HCT116 (cell line): Measurements from ENCODE around the gene KIAA1614.

Experiments used
- CBX3 ChIP-seq: IDR thresholded peaks from 2 replicates; pipeline ENCODE4 v1.6.1; 2012; ENCODE audit warnings: low read depth
- EGR1 ChIP-seq: IDR thresholded peaks from 2 replicates; pipeline ENCODE4 v1.6.1; 2012; ENCODE audit warnings: low read depth
- EZH2 ChIP-seq: fragments of 200-600 bp; sonication (generic); IDR thresholded peaks from 2 replicates; pipeline ENCODE4 v1.6.1; 2017; ENCODE audit warnings: antibody characterized with exemption, mixed run types
- EZH2phosphoT487 ChIP-seq: fragments of 200-600 bp; IDR thresholded peaks from 2 replicates; pipeline ENCODE4 v1.6.1; 2018; ENCODE audit warnings: antibody characterized with exemption, borderline replicate concordance
- POLR2A ChIP-seq: IDR thresholded peaks from 2 replicates; pipeline ENCODE4 v1.7.0; 2011; ENCODE audit warnings: borderline replicate concordance; ENCODE audit not compliant: insufficient read depth, insufficient read length; ENCODE audit errors: extremely low read depth
- POLR2AphosphoS5 ChIP-seq: IDR thresholded peaks from 2 replicates; pipeline ENCODE4 v1.6.1; 2011; ENCODE audit warnings: mild to moderate bottlenecking, low read depth, low read length, moderate library complexity
- RAD21 ChIP-seq: IDR thresholded peaks from 2 replicates; pipeline ENCODE4 v1.6.1; 2012; ENCODE audit warnings: low read depth, mild to moderate bottlenecking
- TF ChIP-seq, protein P1 (sequence below): IDR thresholded peaks from 2 replicates; pipeline ENCODE4 v1.6.1; 2012
- TF ChIP-seq, protein P2 (sequence below), 3 experiments: fragments of 200-600 bp in 1 of 3; sonication (generic) in 1 of 3; IDR thresholded peaks in 2 of 3; conservative IDR thresholded peaks in 1 of 3; 2 replicates each; pipeline ENCODE4 v1.5.1; 2012 to 2017; ENCODE audit warnings: low read depth in 2 of 3, low read length in 2 of 3, antibody characterized with exemption in 1 of 3, borderline replicate concordance in 1 of 3, control low read depth in 1 of 3, mild to moderate bottlenecking in 1 of 3, mixed read lengths in 1 of 3, mixed run types in 1 of 3, moderate library complexity in 1 of 3; ENCODE audit not compliant: insufficient read depth in 1 of 3
- TF ChIP-seq, protein P3 (sequence below): IDR thresholded peaks from 2 replicates; pipeline ENCODE4 v1.6.1; 2012; ENCODE audit warnings: low read depth
- TF ChIP-seq, protein P4 (sequence below): IDR thresholded peaks from 2 replicates; pipeline ENCODE4 v1.6.1; 2012

DNA sequence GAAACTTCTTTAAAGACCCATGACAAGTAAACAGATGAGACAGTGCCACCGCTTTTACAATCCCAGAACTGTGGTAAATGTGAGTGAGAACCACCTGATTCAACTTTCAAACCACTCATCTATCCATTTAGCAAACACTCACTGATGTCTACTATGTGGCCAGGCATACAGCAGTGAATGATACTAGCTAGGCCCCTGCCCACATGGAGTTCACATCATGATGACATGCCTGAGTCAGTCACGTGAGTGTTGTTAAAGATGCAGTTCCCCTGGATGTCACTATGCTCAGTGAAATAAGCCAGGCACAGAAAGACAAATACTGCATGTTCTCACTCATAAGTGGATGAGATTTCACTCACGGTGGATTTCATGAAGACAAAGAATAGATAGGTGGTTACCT is 81.6 kb downstream of the KIAA1614 start:
- TF ChIP-seq, protein P1, sequence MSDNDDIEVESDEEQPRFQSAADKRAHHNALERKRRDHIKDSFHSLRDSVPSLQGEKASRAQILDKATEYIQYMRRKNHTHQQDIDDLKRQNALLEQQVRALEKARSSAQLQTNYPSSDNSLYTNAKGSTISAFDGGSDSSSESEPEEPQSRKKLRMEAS = no peak
- TF ChIP-seq EGR1 (no peak), POLR2A (no peak), EZH2 (no peak), CBX3 (no peak), POLR2AphosphoS5 (no peak), EZH2phosphoT487 (no peak), RAD21 (no peak)
- TF ChIP-seq, protein P2, sequence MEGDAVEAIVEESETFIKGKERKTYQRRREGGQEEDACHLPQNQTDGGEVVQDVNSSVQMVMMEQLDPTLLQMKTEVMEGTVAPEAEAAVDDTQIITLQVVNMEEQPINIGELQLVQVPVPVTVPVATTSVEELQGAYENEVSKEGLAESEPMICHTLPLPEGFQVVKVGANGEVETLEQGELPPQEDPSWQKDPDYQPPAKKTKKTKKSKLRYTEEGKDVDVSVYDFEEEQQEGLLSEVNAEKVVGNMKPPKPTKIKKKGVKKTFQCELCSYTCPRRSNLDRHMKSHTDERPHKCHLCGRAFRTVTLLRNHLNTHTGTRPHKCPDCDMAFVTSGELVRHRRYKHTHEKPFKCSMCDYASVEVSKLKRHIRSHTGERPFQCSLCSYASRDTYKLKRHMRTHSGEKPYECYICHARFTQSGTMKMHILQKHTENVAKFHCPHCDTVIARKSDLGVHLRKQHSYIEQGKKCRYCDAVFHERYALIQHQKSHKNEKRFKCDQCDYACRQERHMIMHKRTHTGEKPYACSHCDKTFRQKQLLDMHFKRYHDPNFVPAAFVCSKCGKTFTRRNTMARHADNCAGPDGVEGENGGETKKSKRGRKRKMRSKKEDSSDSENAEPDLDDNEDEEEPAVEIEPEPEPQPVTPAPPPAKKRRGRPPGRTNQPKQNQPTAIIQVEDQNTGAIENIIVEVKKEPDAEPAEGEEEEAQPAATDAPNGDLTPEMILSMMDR (IDR thresholded peaks at IDR 0.05 in 2 of 3, conservative IDR thresholded peaks at IDR 0.05 in 1 of 3; ENCODE audit: borderline replicate concordance in 1 of 3, insufficient read depth in 1 of 3, low read depth in 2 of 3, low read length in 2 of 3) = no peak
- TF ChIP-seq, protein P3, sequence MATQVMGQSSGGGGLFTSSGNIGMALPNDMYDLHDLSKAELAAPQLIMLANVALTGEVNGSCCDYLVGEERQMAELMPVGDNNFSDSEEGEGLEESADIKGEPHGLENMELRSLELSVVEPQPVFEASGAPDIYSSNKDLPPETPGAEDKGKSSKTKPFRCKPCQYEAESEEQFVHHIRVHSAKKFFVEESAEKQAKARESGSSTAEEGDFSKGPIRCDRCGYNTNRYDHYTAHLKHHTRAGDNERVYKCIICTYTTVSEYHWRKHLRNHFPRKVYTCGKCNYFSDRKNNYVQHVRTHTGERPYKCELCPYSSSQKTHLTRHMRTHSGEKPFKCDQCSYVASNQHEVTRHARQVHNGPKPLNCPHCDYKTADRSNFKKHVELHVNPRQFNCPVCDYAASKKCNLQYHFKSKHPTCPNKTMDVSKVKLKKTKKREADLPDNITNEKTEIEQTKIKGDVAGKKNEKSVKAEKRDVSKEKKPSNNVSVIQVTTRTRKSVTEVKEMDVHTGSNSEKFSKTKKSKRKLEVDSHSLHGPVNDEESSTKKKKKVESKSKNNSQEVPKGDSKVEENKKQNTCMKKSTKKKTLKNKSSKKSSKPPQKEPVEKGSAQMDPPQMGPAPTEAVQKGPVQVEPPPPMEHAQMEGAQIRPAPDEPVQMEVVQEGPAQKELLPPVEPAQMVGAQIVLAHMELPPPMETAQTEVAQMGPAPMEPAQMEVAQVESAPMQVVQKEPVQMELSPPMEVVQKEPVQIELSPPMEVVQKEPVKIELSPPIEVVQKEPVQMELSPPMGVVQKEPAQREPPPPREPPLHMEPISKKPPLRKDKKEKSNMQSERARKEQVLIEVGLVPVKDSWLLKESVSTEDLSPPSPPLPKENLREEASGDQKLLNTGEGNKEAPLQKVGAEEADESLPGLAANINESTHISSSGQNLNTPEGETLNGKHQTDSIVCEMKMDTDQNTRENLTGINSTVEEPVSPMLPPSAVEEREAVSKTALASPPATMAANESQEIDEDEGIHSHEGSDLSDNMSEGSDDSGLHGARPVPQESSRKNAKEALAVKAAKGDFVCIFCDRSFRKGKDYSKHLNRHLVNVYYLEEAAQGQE = no peak
- TF ChIP-seq, protein P4, sequence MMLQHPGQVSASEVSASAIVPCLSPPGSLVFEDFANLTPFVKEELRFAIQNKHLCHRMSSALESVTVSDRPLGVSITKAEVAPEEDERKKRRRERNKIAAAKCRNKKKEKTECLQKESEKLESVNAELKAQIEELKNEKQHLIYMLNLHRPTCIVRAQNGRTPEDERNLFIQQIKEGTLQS = no peak
